Nucleus accumbens (tissue), 56 donors: ENCODE results near the gene PCYT1A.
A peak's percentile ranks its signal among the peaks of the same experiment; 100 is the strongest.
"Not testable (repeated sequence)": the region's sequence is repeated elsewhere in the genome, so short reads cannot be mapped to it uniquely, and the experiment has no call there.

Experiments
- DNase-seq, 56 donors: peaks; one replicate each; lab custom pipeline; 2025; lab: John Stamatoyannopoulos, UW

PCYT1A gene

DNA sequence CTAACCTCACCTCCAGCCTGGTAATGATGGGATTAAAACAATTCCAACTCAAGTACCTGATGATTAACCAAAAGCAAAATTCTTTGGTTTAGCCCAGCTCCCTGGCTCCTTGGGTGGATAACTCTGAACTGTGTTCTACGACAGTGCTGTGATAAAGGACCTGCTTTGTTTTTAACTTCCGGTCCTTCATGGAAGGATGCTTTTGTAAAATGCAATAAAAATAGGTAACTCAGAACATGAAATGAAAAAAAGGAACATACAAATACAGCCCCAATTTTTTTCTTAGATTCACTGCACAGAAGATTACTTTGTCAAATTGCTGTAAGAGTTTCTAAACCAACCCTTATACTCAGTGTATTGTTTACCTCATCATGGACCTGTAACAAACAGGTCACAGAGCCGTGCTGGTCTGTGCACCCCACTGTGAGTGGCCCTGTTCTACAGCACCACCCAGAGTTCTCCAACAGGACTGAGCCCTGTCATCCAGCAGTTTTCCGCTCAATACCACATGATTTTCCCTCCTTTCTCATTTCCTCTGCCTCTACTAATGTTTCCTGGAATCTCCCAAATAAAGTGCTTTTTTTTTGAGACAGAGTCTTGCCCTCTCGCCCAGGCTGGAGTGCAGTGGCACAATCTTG, 4.9 kb upstream of the PCYT1A start:
- DNase-seq: no peak

DNA sequence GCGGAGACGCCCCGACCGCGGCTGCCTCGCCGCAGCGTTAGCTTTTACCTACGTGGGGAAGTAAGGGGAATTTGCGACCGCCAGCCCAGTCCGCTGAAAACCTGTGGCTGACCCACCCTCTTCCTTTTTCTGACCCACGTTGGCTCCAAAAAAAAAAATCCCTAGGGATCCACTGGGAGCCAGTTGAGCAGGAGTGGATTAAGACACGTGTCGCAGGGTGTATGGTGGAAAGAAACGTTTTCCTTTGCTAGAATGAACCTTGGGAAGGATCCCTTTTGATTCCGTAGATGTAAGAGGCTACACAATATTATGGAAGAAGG, 575 bp upstream of the PCYT1A start:
- peak in 2 of 56 donors; percentile 39 to 42 for DNase-seq

DNA sequence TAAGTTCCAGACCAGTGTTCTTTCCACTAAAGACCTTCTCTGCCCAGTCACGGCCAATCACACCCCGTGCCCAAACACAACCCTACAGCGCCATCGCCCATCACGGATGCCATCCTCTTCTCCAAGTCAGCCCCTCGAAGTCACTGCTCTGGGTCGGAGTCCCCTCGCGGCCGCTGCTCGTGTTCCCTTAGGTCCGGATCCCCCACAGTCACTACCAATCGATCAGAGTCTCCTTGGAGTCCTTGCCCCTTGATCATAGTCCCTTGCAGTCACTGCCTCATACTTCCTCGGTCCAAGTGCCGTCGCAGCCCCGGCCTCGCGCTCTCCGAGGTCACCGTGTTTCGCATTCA, 461 bp downstream of the PCYT1A start:
- DNase-seq: peak in 15 of 56 donors; percentile 12 to 60 (median 40)

- DNase-seq: no peak
Observed at GRCh38 chr3:196284396-196284795, 3.1 kb downstream of the PCYT1A start.

- no peak for DNase-seq
Observed at GRCh38 chr3:196281962-196282361, 5.6 kb downstream of the PCYT1A start.

DNA sequence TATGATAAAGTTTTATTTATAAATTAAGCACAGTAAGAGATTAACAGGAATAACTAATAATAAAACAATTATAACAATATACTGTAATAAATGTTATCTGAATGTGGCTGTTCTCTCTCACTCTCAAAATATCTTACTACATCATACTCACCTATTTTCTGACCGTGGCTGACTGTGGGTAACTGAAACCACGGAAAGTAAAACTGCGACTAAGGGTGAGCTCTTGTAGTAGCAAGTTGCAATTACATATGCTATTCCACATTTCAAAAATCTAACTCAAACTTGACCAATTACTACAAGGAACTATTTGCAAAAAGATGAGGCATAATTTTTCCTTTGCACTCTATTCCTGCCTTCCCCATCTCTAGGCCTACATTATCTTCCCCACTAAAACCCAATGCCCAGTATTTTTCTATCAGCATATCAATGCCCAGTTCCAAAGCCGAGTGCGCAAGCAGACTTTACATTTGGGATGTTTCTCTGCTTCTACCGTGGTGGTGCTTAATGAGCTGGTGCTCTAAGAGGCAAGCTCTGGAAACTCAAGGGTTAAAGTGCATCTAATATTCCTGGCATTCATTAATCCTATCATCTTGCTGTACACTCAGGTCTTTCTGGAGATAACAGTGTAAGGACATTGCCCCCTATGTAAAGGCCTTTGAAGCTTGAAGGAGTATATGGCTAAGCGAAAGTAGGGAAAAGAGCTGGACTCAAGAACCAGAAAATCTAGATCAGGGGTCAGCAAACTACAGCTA, 6.7 kb downstream of the PCYT1A start:
- no peak for DNase-seq

DNA sequence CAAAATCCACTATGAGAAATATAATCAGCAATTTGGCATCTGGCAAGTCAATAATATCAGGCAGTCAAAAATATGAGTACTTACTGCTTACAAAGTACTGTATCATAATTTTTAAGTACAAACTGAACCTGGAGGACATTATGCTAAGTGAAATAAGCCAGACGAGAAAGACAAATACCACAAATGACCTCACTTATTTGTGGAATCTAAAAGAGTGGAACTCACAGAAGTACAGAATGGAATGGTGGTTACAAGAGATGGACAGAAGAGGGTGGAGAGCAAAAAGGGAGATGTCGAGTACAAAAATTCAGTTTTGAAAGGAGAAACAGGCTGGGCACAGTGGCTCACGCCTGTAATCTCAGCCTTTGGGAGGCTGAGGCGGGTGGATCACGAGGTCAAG, 12.4 kb downstream of the PCYT1A start:
- no peak for DNase-seq

DNA sequence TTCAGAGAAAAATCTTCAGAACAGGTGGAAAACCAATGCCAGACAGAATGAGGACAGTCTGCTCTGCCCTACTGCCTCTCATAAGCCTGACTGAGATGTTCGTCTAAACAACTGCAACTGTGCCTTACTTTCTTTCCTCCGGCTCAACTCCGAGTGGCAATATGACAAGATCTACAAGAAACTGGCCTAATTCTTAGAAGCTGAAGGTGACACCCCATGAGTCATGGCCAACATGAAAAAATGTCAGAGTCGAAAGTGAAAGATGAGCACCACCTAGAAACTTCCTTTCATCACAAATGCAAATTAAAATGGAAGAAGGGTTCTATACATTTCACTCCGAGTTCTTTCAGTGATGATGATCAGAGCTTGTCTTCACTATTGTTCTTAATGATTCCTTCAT, 12.9 kb downstream of the PCYT1A start:
- no peak for DNase-seq

DNA sequence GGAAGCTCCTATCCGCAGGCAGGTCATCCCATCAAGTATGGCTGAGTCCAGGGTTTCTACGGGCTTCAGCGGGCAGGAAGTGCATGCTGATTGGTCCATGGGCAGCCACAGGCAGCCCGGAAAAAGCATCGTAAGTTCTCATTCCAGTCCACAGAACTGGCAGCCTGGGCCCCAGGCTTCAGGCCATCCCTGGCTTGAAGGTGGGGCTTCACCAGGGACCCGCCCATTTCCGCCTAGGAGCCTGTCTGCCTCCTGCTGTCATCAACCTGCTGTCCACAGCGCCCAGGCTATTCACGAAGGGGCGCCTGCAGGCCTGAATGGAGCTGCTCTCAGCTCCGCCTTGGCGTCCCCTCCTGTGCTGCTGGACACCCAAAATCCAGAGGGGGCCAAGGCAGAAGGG, 13.9 kb downstream of the PCYT1A start:
- no peak for DNase-seq

DNA sequence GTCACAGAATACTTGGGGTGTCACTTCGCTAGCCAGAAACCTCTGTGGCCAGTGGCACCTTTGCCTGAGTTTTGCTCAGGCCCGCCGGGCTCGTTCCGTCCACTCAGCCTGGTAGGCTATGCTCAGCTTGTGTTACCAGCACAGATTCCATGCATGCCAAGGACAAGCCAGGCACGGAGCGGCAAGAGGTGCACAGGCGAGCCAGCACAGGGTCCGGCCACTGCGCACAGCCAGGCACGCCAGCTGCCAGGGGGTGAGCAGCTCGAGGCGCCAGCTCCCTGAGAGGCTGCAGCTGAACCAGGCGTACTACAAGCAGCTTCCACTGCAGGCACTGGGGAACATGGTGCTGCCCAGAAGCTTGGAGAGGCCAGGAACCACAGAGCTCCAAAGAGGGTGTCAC, 14.7 kb downstream of the PCYT1A start:
- DNase-seq: no peak

- peak in 3 of 56 donors; percentile 3 to 7 (median 4) for DNase-seq
Observed at GRCh38 chr3:196270499-196270898, 17.0 kb downstream of the PCYT1A start.

DNA sequence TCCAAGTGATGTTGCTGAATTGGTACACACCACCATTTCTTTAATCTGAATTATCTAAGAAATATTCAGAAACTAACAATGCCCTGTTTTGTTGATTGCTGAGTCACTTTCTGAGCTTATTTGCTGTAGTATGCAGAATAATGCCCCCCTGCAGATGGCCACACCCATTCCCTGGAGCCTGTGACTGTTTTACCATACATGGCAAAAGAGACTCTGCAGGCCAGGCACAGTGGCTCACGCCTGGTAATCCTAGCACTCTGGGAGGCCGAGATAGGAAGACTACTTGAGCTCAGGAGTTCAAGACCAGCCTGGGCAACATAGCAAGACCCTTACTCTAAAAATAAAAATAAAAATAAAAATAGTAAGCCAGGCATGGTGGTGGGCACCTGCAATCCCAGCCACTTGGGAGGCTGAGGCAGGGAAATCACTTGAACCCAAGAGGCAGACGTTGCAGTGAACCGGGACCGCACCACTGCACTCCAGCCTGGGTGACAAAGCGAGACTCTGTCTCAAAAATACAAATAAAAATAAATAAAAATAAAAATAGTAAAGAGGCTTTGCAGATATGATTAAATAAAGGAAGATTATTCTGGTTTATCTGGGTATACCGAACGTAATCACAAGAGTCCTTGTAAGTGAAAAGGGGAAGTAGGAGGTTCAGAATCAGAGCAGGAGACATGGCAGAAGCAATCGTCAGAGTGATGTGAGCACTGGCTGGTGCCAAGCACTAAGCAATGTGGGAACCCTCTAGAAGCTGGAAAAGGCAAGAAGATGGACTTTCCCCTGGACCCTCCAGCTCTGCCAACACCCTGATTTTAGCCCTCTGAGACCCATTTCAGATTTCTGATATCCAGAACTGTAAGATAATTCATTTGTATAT, 19.0 kb downstream of the PCYT1A start:
- no peak for DNase-seq

DNA sequence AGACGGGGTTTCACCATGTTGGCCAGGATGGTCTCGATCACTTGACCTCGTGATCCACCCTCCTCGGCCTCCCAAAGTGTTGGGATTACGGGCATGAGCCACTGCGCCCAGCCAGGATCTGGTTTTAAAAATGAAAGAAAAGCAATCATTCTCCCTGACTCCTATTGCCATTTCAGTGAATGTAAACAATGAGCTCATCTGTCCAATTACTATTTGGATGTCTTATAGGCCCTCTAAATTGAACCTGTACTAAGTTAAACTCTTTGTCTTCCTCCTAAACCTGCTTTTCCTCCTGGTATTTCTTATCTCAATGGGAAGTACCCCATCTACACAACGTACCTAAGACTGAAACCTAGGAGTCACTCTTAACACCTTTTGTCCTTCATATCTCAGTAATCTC, 23.7 kb downstream of the PCYT1A start:
- DNase-seq: no peak

DNA sequence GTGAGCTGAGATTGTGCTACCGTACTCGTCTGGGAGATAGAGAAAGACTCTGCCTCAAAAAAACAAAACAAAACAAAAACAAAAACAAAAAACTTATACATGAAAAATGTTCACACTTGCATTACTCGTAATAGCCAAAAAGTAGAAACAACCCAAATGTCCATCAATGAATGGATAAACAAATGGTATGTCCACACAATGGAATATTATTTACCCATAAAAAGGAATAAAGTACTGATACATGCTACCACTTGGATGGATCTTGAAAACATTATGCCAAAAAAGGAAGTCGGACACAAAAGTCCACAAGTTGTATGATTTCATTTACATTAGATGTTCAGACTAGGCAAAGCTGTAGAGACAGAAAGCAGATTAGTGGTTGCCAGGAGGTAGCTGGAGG, 26.7 kb downstream of the PCYT1A start:
- DNase-seq: no peak

DNA sequence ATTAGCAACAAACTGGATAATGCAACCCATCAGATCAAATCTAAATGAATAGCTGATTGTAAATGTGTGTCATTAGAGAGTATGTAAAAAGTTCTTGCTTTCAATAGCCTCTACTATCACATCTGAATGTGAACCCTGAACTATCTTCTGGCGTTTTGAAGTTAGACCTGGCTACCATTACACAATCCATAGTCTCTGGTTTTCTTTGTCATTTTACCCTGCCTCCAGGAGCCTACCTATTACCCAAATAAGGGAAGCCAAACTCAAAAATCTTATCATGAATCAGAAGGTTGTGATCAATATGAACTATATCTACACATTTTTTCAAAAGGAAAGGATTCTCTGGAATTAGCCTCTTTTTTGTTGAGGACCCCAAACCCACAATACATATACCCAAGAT, 31.8 kb downstream of the PCYT1A start:
- no peak for DNase-seq

- no peak for DNase-seq
Observed at GRCh38 chr3:196254376-196255283, 32.9 kb downstream of the PCYT1A start.

GRCh38 chr3:196251918-196252317, 35.6 kb downstream of the PCYT1A start:
- no peak for DNase-seq

DNA sequence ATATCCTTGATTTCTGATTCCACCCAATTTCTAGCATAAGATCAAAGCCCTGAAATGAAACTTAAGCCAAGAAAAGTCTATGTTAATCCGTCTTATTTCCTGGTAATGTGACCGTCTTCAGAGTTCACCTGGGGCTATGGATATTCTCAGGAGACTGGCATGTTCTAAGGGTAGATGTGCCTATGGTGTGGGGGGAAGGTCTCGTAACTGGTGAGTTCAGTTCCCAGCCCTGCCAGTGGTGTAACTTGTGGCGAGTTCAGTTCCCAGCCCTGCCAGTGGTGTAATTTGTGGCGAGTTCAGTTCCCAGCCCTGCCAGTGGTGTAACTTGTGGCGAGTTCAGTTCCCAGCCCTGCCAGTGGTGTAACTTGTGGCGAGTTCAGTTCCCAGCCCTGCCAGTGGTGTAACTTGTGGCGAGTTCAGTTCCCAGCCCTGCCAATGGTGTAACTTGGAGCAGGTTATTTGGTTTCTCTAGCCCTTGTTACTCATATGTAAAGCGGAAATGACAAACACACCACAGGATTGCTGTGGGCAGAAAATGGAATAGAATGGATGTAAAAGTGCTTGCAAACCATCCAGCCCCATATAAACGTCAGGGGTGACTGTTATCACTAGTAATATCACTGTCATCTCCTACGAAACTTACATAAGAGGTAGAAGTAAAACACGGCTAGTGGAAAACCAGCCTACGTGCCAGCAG, 40.8 kb downstream of the PCYT1A start:
- DNase-seq: no peak

DNA sequence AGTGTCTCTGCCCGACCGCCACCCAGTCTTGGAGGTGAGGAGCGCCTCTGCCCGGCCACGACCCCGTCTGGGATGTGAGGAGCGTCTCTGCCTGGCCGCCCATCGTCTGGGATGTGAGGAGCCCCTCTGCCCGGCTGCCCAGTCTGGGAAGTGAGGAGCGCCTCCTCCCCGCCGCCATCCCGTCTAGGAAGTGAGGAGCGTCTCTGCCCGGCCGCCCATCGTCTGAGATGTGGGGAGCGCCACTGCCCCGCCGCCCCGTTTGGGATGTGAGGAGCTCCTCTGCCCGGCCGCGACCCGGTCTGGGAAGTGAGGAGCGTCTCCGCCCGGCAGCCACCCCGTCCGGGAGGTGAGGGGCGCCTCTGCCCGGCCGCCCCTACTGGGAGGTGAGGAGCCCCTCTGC, 43.4 kb downstream of the PCYT1A start:
- not testable (repeated sequence) for DNase-seq

GRCh38 chr3:196241704-196242103, 45.8 kb downstream of the PCYT1A start:
- DNase-seq: no peak
